Spinal cord (tissue), 10 donors: Measurements from ENCODE around the gene MAP3K4. TPM values are rescaled to one million over a fixed set of nuclear protein-coding genes. Genes with fewer than 3 reads are reported as not detected.

ENCODE experiments used
- DNase-seq, 6 donors: peaks; one replicate each; pipeline versions ENCODE4 v3.0.0 to v3.0.0-alpha.2; 2013 to 2015; ENCODE audit warnings: low spot score in 6 of 6, low read depth in 4 of 6
- H3K27ac ChIP-seq: one replicate; pipeline ENCODE4 v1.5.1; 2013; ENCODE audit warnings: low read depth, low read length, control low read depth
- H3K27me3 ChIP-seq: one replicate; pipeline ENCODE4 v1.6.1; 2013; ENCODE audit warnings: low read length; ENCODE audit not compliant: control insufficient read depth, insufficient read depth
- H3K36me3 ChIP-seq: one replicate; pipeline ENCODE4 v1.6.1; 2013; ENCODE audit warnings: low read length; ENCODE audit not compliant: control insufficient read depth, insufficient read depth
- H3K4me1 ChIP-seq: one replicate; pipeline ENCODE4 v1.6.1; 2013; ENCODE audit warnings: low read length; ENCODE audit not compliant: control insufficient read depth, insufficient read depth
- H3K4me3 ChIP-seq: one replicate; pipeline ENCODE4 v1.5.1; 2013; ENCODE audit warnings: low read depth, low read length, control low read depth
- H3K9me3 ChIP-seq: one replicate; pipeline ENCODE4 v1.6.1; 2013; ENCODE audit warnings: low read length; ENCODE audit not compliant: control insufficient read depth, insufficient read depth
- WGBS: methylation state at CpG from one replicate; pipeline ENCODE4 v1.1.5; 2013; ENCODE audit warnings: missing lambda C conversion rate; ENCODE audit not compliant: insufficient coverage; 5-methylcytosine and 5-hydroxymethylcytosine counted together
- polyA plus RNA-seq, 2 donors: library from polyadenylated mRNA; unstranded; fragments of 120-200 nt; gene quantifications; one replicate each; pipeline ENCODE4 v1.2.1, GENCODE V29; 2013; ENCODE audit not compliant: insufficient read length in 2 of 2
- total RNA-seq, 2 donors: library from RNA; depleted of rRNA in 1 of 2; stranded (reverse); fragments of 120-200 nt in 1 of 2; fragments of >200 nt in 1 of 2; gene quantifications; one replicate each; pipeline versions ENCODE4 v1.2.3 to v1.2.4, GENCODE V29; 2013 to 2014
- donor health status: healthy.

MAP3K4 gene
- total and polyA plus RNA-seq, 4 donors = 32.0 to 48.1 (median 41.6) TPM

GRCh38 chr6:161107779-161108730 lies 116.5 kb downstream of the MAP3K4 start:
- Histone ChIP-seq H3K4me1 (no peaks in the 10 kb centered on the region), H3K27me3 (no peaks in the 10 kb centered on the region), H3K9me3 (no peaks in the 10 kb centered on the region), H3K27ac (no peak overlapping the region), H3K36me3 (peaks cover 40% of the 10 kb centered on the region), H3K4me3 (no peak overlapping the region)
- WGBS = 98% methylated on average over 14 of the region's 23 CpGs
- DNase-seq = no peak

DNA sequence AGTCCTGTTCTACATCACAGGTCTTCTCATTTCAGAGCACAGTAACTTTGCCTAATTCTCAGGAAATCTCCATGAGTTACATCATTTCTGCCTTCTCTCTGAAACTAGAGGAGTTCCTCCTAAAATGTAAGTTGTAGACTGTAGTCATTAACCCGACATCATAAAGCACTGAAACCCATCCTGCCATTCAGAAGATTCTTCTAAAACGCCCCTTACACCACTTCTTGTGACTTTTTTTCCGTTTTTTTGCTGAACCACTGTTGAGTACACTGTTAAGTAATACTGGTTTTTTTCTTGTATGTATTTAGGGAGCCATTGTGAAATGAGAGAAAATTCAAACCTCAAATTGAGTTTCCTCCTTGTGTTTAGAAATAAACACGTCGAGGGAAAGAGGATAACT lies 117.3 kb downstream of the MAP3K4 start:
- WGBS = no CpG with 5 or more reads among the region's 5 CpGs
- Histone ChIP-seq H3K36me3 (peaks cover 37% of the 10 kb centered on the region), H3K27ac (no peak overlapping the region), H3K27me3 (no peaks in the 10 kb centered on the region), H3K4me3 (no peak overlapping the region), H3K4me1 (no peaks in the 10 kb centered on the region), H3K9me3 (no peaks in the 10 kb centered on the region)
- DNase-seq = no peak

GRCh38 chr6:161109366-161109765 lies 117.8 kb downstream of the MAP3K4 start:
- H3K36me3 ChIP-seq = peaks cover 33% of the 10 kb centered on the region

DNA sequence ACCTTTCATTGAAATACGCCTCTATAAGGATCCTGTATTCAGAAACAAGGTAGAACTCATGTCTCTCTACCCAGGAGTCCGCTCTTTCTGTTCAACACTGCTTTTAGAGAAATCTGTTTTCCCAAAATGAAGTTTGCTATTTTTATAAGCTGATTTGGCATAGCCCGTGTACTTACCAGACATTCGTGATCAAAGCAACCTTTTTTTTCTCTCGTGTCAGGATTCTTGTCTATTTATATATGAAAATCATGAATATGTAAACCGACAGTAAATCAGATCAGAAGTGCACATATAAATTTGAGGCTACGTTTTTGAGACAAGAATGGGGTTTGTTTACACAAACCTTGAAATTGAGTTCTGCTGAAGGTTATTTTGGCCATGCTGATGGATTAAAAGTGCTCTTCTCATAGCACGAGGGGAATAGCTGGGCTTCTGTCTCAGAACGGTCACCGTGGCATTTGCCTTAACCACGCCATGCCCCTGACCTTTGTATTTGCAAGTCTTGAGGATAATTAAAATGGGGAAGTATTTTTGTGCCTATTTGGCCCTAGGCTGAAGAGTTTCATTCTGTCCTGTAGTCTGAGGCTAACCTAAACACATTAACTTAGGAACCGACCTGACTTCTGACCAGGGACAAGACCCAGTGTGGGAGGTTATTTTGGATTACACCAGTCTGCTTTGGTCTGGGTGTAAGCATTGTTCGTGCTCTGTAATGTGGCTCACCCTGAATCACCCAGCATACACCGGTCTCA lies 118.6 kb downstream of the MAP3K4 start:
- H3K4me3 ChIP-seq = no peak overlapping the region
- no peak overlapping the region for H3K27ac ChIP-seq
- WGBS = 94% methylated on average over 8 of the region's 14 CpGs
- no peaks in the 10 kb centered on the region for H3K27me3 ChIP-seq
- peaks cover 31% of the 10 kb centered on the region for H3K36me3 ChIP-seq
- no peaks in the 10 kb centered on the region for H3K9me3 ChIP-seq
- DNase-seq = peak in 1 of 6 donors; percentile 40
- no peaks in the 10 kb centered on the region for H3K4me1 ChIP-seq

More at GRCh38 chr6:161109366-161109765, 117.8 kb downstream of the MAP3K4 start:
- no peak for DNase-seq
- Histone ChIP-seq H3K4me1 (no peaks in the 10 kb centered on the region), H3K27me3 (no peaks in the 10 kb centered on the region), H3K9me3 (no peaks in the 10 kb centered on the region), H3K27ac (no peak overlapping the region), H3K4me3 (no peak overlapping the region)
- no CpG with 5 or more reads among the region's 4 CpGs for WGBS

DNA sequence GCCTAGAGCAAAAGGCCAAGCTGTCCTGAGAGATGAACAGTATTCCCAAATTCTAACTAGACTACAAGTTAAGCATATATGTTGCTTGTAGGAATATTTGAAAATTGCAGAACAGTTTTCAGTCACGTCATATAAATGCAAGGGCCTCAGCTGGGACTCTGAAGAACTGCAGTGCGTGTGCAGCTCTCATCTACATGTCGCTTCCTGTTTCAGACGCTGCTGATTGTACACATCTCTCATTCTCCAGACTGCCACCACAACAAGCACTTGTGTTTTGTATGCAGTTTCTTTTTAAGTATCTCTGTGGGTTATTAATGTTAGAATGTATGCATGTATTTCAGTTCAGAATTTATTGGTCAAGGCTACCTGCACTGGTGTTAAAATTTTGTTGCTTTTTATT lies 119.7 kb downstream of the MAP3K4 start:
- H3K27me3 ChIP-seq = no peaks in the 10 kb centered on the region
- WGBS = no CpG with 5 or more reads among the region's 4 CpGs
- H3K27ac ChIP-seq = no peak overlapping the region
- H3K4me3 ChIP-seq = no peak overlapping the region
- peaks cover 30% of the 10 kb centered on the region for H3K36me3 ChIP-seq
- no peak for DNase-seq
- no peaks in the 10 kb centered on the region for H3K9me3 ChIP-seq
- no peaks in the 10 kb centered on the region for H3K4me1 ChIP-seq

DNA sequence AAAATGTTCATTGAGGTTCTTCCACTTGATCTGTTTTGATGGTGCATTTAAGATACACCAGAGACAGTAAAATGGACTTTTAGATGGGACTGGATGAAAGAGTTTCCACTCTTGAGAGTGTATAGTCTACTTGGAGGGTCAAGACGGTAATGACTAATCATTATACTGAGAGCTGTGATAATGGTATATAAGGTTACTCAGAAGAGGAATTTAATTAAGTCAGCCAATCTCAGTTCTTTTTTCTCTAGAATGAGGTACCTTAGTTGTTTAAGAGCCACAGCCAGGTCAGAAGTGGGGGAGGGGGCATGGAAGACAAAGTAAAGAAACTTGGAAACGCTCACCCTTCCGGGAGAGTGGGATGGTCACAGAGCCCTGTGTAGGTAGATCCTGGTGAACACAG lies 123.9 kb downstream of the MAP3K4 start:
- Histone ChIP-seq H3K27ac (no peak overlapping the region), H3K4me1 (no peaks in the 10 kb centered on the region), H3K27me3 (no peaks in the 10 kb centered on the region), H3K9me3 (peaks cover 3% of the 10 kb centered on the region), H3K4me3 (no peak overlapping the region), H3K36me3 (peaks cover 24% of the 10 kb centered on the region)
- DNase-seq = no peak
- 100% methylated on average over 3 of the region's 3 CpGs for WGBS

DNA sequence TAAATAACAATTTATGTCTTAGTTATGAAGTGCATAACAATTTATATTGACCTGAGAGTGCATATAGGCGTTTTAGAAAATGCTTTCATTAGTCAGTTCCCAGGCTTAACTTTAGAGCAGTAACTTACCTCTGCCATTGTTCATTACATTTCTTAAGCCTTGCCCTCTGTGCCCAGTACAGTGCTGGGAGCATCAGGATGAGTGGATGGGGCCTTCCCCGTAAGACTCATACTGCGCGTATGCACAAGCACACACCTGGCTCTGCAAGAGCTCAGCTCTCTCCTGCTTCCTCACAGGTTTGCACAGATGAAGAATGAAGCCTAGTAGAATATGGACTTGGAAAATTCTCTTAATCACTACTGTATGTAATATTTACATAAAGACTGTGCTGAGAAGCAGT lies 125.0 kb downstream of the MAP3K4 start:
- Histone ChIP-seq H3K27me3 (no peaks in the 10 kb centered on the region), H3K27ac (no peak overlapping the region), H3K4me3 (no peak overlapping the region), H3K9me3 (peaks cover 3% of the 10 kb centered on the region), H3K36me3 (peaks cover 24% of the 10 kb centered on the region), H3K4me1 (no peaks in the 10 kb centered on the region)
- 80% methylated on average over 1 of the region's 4 CpGs for WGBS
- DNase-seq = no peak

GRCh38 chr6:161117308-161117707 lies 125.7 kb downstream of the MAP3K4 start:
- Histone ChIP-seq H3K9me3 (peaks cover 3% of the 10 kb centered on the region), H3K4me1 (no peaks in the 10 kb centered on the region), H3K27ac (no peak overlapping the region), H3K27me3 (no peaks in the 10 kb centered on the region), H3K4me3 (no peak overlapping the region), H3K36me3 (peaks cover 20% of the 10 kb centered on the region)
- no peak for DNase-seq
- WGBS = no CpG with 5 or more reads among the region's 7 CpGs

- Histone ChIP-seq H3K36me3 (peaks cover 17% of the 10 kb centered on the region), H3K4me3 (no peak overlapping the region), H3K4me1 (no peaks in the 10 kb centered on the region), H3K9me3 (peaks cover 3% of the 10 kb centered on the region), H3K27ac (no peak overlapping the region), H3K27me3 (no peaks in the 10 kb centered on the region)
- no peak for DNase-seq
- WGBS = no CpG with 5 or more reads among the region's 2 CpGs
Observed at GRCh38 chr6:161117942-161118341, 126.4 kb downstream of the MAP3K4 start.
